Mesendoderm (in vitro differentiated cells): ENCODE measurements around the gene CEMIP.

Source experiments
- DNase-seq: peaks from one replicate; pipeline ENCODE4 v3.0.0; 2013
- H2AK5ac ChIP-seq: 2 replicates; pipeline ENCODE4 v1.6.1; 2013; ENCODE audit warnings: low read length, inconsistent platforms
- H2BK120ac ChIP-seq: 2 replicates; pipeline ENCODE4 v1.6.1; 2013; ENCODE audit warnings: low read depth, mild to moderate bottlenecking, low read length, moderate library complexity, mixed read lengths
- H2BK15ac ChIP-seq: replicated peaks from 2 replicates; pipeline ENCODE4 v1.6.1; 2013; ENCODE audit warnings: low read depth, mild to moderate bottlenecking, moderate library complexity
- H2BK5ac ChIP-seq: 2 replicates; pipeline ENCODE4 v1.6.1; 2013; ENCODE audit warnings: low read length, inconsistent platforms
- H3K18ac ChIP-seq: 2 replicates; pipeline ENCODE4 v1.6.1; 2013; ENCODE audit warnings: mild to moderate bottlenecking, low read length, mixed read lengths
- H3K23ac ChIP-seq: one replicate; pipeline ENCODE4 v1.6.1; 2013; ENCODE audit warnings: low read length
- H3K27ac ChIP-seq: 2 replicates; pipeline ENCODE4 v1.5.1; 2013; ENCODE audit warnings: low read depth, mild to moderate bottlenecking, inconsistent platforms, low read length, moderate library complexity
- H3K27me3 ChIP-seq: 2 replicates; pipeline ENCODE4 v1.6.1; 2013; ENCODE audit warnings: low read length, control low read depth, mild to moderate bottlenecking, inconsistent platforms; ENCODE audit not compliant: insufficient read depth, poor library complexity
- H3K36me3 ChIP-seq: 2 replicates; pipeline ENCODE4 v1.6.1; 2013; ENCODE audit warnings: low read length, inconsistent platforms; ENCODE audit not compliant: control insufficient read depth, insufficient read depth
- H3K4ac ChIP-seq: one replicate; pipeline ENCODE4 v1.6.1; 2013; ENCODE audit warnings: low read depth, mild to moderate bottlenecking, low read length, moderate library complexity
- H3K4me1 ChIP-seq: 2 replicates; pipeline ENCODE4 v1.6.1; 2013; ENCODE audit warnings: low read depth, low read length, inconsistent platforms; ENCODE audit not compliant: control insufficient read depth
- H3K4me2 ChIP-seq: 2 replicates; pipeline ENCODE4 v1.6.1; 2013; ENCODE audit warnings: low read length
- H3K4me3 ChIP-seq: 2 replicates; pipeline ENCODE4 v1.5.1; 2013; ENCODE audit warnings: mild to moderate bottlenecking, low read length
- H3K56ac ChIP-seq: one replicate; pipeline ENCODE4 v1.6.1; 2013; ENCODE audit warnings: low read length
- H3K79me1 ChIP-seq: 2 replicates; pipeline ENCODE4 v1.6.1; 2013; ENCODE audit warnings: low read length, inconsistent platforms
- H3K79me2 ChIP-seq: 2 replicates; pipeline ENCODE4 v1.6.1; 2013; ENCODE audit warnings: mild to moderate bottlenecking, low read length; ENCODE audit not compliant: control insufficient read depth, insufficient read depth
- H3K9ac ChIP-seq: 2 replicates; pipeline ENCODE4 v1.6.1; 2013; ENCODE audit warnings: low read length, inconsistent platforms
- H4K5ac ChIP-seq: one replicate; pipeline ENCODE4 v1.6.1; 2013; ENCODE audit warnings: low read length
- H4K8ac ChIP-seq: one replicate; pipeline ENCODE4 v1.6.1; 2013; ENCODE audit warnings: low read depth, mild to moderate bottlenecking, control low read depth, low read length, moderate library complexity
- WGBS: extraction: QIAGEN DNeasy Blood & Tissue Kit; methylation state at CpG from one replicate; pipeline ENCODE4 v1.1.7; 2013; ENCODE audit warnings: low lambda C conversion rate, missing lambda C conversion rate; ENCODE audit not compliant: insufficient coverage; ENCODE audit errors: extremely low coverage; 5-methylcytosine and 5-hydroxymethylcytosine counted together

The CEMIP gene

GRCh38 chr15:80815106-80815505, 35.9 kb downstream of the CEMIP start:
- no peaks in the 10 kb centered on the region for H3K79me2 ChIP-seq
- no peak overlapping the region for H4K5ac ChIP-seq
- H3K79me1 ChIP-seq, result no peaks in the 10 kb centered on the region
- no peak overlapping the region for H3K27ac ChIP-seq
- H2AK5ac ChIP-seq, result no peak overlapping the region
- H3K4ac ChIP-seq, result no peak overlapping the region
- H3K9ac ChIP-seq, result no peak overlapping the region
- no peaks in the 10 kb centered on the region for H3K4me1 ChIP-seq
- DNase-seq, result no peak
- H3K36me3 ChIP-seq, result no peaks in the 10 kb centered on the region
- no peak overlapping the region for H3K18ac ChIP-seq
- H3K4me3 ChIP-seq, result no peak overlapping the region
- WGBS, result no CpG with 5 or more reads among the region's 4 CpGs
- no peaks in the 10 kb centered on the region for H3K27me3 ChIP-seq
- no peak overlapping the region for H3K4me2 ChIP-seq
- H2BK120ac ChIP-seq, result no peak overlapping the region
- no peak overlapping the region for H2BK15ac ChIP-seq
- H4K8ac ChIP-seq, result no peak overlapping the region
- H2BK5ac ChIP-seq, result no peak overlapping the region
- H3K23ac ChIP-seq, result no peak overlapping the region
- H3K56ac ChIP-seq, result no peak overlapping the region

GRCh38 chr15:80816049-80816653, 37.0 kb downstream of the CEMIP start:
- H3K56ac ChIP-seq, result no peak overlapping the region

GRCh38 chr15:80816936-80817335, 37.8 kb downstream of the CEMIP start:
- no peak overlapping the region for H4K8ac ChIP-seq
- no peak overlapping the region for H3K9ac ChIP-seq
- no peak overlapping the region for H3K4me2 ChIP-seq
- H3K27me3 ChIP-seq, result no peaks in the 10 kb centered on the region
- H2AK5ac ChIP-seq, result no peak overlapping the region
- no peak overlapping the region for H2BK5ac ChIP-seq
- H3K79me1 ChIP-seq, result no peaks in the 10 kb centered on the region
- no peaks in the 10 kb centered on the region for H3K4me1 ChIP-seq
- H3K79me2 ChIP-seq, result no peaks in the 10 kb centered on the region
- DNase-seq, result no peak
- no peak overlapping the region for H4K5ac ChIP-seq
- no peak overlapping the region for H3K23ac ChIP-seq
- H2BK15ac ChIP-seq, result no peak overlapping the region
- H3K56ac ChIP-seq, result no peak overlapping the region
- no peak overlapping the region for H3K18ac ChIP-seq
- H3K4ac ChIP-seq, result no peak overlapping the region
- no peak overlapping the region for H2BK120ac ChIP-seq
- WGBS, result no CpG with 5 or more reads among the region's 4 CpGs
- H3K4me3 ChIP-seq, result no peak overlapping the region
- H3K36me3 ChIP-seq, result no peaks in the 10 kb centered on the region
- H3K27ac ChIP-seq, result no peak overlapping the region

More at GRCh38 chr15:80816049-80816653, 37.0 kb downstream of the CEMIP start:
- H2BK120ac ChIP-seq, result no peak overlapping the region
- H3K4ac ChIP-seq, result no peak overlapping the region
- no peak for DNase-seq
- H3K4me2 ChIP-seq, result no peak overlapping the region
- no peak overlapping the region for H3K23ac ChIP-seq
- H4K5ac ChIP-seq, result no peak overlapping the region
- no peaks in the 10 kb centered on the region for H3K79me2 ChIP-seq
- H2AK5ac ChIP-seq, result no peak overlapping the region
- H4K8ac ChIP-seq, result no peak overlapping the region
- no peak overlapping the region for H3K18ac ChIP-seq
- no peak overlapping the region for H3K27ac ChIP-seq
- no peak overlapping the region for H3K9ac ChIP-seq
- H3K79me1 ChIP-seq, result no peaks in the 10 kb centered on the region
- no peaks in the 10 kb centered on the region for H3K4me1 ChIP-seq
- no peaks in the 10 kb centered on the region for H3K27me3 ChIP-seq
- no peak overlapping the region for H2BK5ac ChIP-seq
- H2BK15ac ChIP-seq, result no peak overlapping the region
- H3K36me3 ChIP-seq, result no peaks in the 10 kb centered on the region
- no peak overlapping the region for H3K4me3 ChIP-seq
- WGBS, result no CpG with 5 or more reads among the region's 3 CpGs

- Histone ChIP-seq H3K18ac (no peak overlapping the region), H2BK5ac (no peak overlapping the region), H2BK15ac (no peak overlapping the region), H2BK120ac (no peak overlapping the region), H4K8ac (no peak overlapping the region), H3K4me3 (no peak overlapping the region), H3K56ac (no peak overlapping the region), H3K23ac (no peak overlapping the region), H4K5ac (no peak overlapping the region), H3K79me1 (no peaks in the 10 kb centered on the region), H3K36me3 (no peaks in the 10 kb centered on the region), H3K27ac (no peak overlapping the region), H3K27me3 (no peaks in the 10 kb centered on the region), H2AK5ac (no peak overlapping the region), H3K4me1 (no peaks in the 10 kb centered on the region), H3K9ac (no peak overlapping the region), H3K79me2 (no peaks in the 10 kb centered on the region), H3K4me2 (no peak overlapping the region), H3K4ac (no peak overlapping the region)
- no peak for DNase-seq
- WGBS, result no CpG with 5 or more reads among the region's 3 CpGs
Observed at GRCh38 chr15:80817901-80818300, 38.7 kb downstream of the CEMIP start.

- Histone ChIP-seq H3K79me1 (no peaks in the 10 kb centered on the region), H3K56ac (no peak overlapping the region), H3K4me3 (no peak overlapping the region), H3K27ac (no peak overlapping the region), H3K79me2 (no peaks in the 10 kb centered on the region), H2AK5ac (no peak overlapping the region), H4K8ac (no peak overlapping the region), H3K4me1 (no peaks in the 10 kb centered on the region), H3K18ac (no peak overlapping the region), H2BK5ac (no peak overlapping the region), H3K4me2 (no peak overlapping the region), H3K36me3 (no peaks in the 10 kb centered on the region), H3K27me3 (no peaks in the 10 kb centered on the region), H3K23ac (no peak overlapping the region), H3K4ac (no peak overlapping the region), H3K9ac (no peak overlapping the region), H2BK15ac (no peak overlapping the region), H2BK120ac (no peak overlapping the region), H4K5ac (no peak overlapping the region)
- DNase-seq, result no peak
Observed at GRCh38 chr15:80819001-80819400, 39.8 kb downstream of the CEMIP start.

- no peak overlapping the region for H3K9ac ChIP-seq
- H3K18ac ChIP-seq, result no peak overlapping the region
- no peaks in the 10 kb centered on the region for H3K27me3 ChIP-seq
- no peaks in the 10 kb centered on the region for H3K79me2 ChIP-seq
- no peaks in the 10 kb centered on the region for H3K4me1 ChIP-seq
- no peak overlapping the region for H2BK15ac ChIP-seq
- H2AK5ac ChIP-seq, result no peak overlapping the region
- H3K23ac ChIP-seq, result no peak overlapping the region
- H3K4me3 ChIP-seq, result no peak overlapping the region
- H4K5ac ChIP-seq, result no peak overlapping the region
- H2BK5ac ChIP-seq, result no peak overlapping the region
- no peak overlapping the region for H3K4ac ChIP-seq
- H3K4me2 ChIP-seq, result no peak overlapping the region
- no peaks in the 10 kb centered on the region for H3K36me3 ChIP-seq
- H3K79me1 ChIP-seq, result no peaks in the 10 kb centered on the region
- no CpG with 5 or more reads among the region's 3 CpGs for WGBS
- no peak overlapping the region for H3K56ac ChIP-seq
- H2BK120ac ChIP-seq, result no peak overlapping the region
- DNase-seq, result no peak
- no peak overlapping the region for H4K8ac ChIP-seq
- H3K27ac ChIP-seq, result no peak overlapping the region
Observed at GRCh38 chr15:80820092-80820491, 40.9 kb downstream of the CEMIP start.
